ENCODE measurements around the gene GARNL3.
A peak's percentile ranks its signal among the peaks of the same experiment; 100 is the strongest.

GARNL3 gene

DNA sequence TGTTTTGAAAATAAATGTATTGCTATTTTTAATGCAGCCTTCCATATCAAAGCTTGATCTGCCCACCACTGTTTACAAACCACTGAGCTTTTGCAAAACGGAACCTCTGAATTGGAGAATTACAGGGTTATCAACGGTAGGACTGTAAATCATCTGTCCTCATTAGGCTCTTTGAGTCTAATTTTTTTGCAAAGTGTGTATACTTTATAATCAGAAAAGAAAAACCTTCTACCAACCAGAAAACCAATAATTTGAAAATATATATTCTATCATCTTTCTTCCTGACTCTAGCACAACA is 125.6 kb downstream of the GARNL3 start:
- DNase-seq, result no peak

DNA sequence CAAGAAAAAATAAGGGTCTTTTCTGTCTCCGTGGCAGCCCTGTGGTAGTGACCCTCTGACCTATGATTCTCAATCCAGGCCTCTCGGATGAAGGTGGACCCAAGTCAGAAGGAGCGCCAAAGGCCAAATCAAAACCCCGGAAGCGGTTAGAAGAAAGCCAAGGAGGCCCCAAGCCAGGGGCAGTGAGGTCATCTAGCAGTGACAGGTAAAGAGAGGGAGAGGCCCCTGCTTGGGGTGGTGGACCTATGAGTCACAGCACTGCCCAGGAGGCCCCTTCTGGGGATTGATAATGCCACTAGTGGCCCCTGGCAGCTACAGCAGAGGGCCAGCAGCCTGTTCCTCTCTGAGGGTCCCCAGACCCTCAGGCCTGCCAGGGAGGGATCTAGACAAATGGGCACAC is 126.0 kb downstream of the GARNL3 start:
- DNase-seq, result no peak

DNA sequence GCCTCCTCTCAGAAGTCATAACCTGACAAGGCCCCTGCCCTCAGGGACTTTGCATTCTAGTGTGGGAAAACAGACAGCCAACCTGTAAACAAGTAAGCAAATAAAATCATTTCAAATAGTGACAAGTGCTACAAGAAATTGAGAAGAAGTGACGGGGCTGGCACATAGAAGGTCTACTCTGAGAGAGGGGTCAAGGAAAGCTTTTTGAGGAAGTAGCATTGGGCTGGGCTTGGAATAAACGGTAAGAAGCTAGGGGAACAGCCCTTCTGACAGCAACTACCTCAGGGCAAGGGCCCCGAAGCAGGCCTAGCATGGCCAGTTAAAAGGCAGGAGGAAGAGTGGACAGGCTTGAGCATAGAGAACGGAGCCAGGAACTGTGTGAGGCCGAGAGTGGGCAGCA is 127.6 kb downstream of the GARNL3 start:
- DNase-seq, result no peak

DNA sequence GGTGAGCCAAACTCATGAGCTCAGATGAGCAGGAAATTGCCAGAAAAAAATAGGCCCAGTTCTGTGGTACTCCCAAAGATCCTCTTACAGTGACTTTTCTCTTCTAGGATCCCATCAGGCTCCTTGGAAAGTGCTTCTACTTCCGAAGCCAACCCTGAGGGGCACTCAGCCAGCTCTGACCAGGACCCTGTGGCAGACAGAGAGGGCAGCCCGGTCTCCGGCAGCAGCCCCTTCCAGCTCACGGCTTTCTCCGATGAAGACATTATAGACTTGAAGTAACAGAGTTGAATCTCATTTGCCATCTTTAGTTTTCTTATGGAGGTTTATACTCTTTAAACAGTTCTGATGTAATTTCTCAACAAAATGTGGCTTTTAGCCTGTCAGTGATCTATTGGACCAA is 128.4 kb downstream of the GARNL3 start:
- no peak for DNase-seq

DNA sequence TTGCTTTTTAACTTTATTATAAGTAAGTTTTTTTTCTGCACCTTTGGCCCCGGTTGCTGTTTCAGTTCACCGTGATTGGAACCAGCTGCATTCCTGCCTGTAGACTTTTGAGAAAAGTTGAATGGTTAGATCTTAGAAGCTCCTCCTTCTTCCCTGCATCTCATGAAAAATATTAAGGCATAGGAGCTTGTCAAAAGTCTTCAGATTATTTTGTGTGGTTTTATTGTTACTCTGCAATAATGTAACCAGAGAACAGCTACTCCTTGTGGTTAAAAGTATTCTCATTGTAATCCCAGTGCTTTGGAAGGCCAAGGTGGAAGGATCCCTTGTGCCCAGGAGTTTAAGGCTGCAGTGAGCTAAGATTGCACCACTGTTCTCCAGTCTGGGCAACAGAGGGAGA is 129.1 kb downstream of the GARNL3 start:
- no peak for DNase-seq

DNA sequence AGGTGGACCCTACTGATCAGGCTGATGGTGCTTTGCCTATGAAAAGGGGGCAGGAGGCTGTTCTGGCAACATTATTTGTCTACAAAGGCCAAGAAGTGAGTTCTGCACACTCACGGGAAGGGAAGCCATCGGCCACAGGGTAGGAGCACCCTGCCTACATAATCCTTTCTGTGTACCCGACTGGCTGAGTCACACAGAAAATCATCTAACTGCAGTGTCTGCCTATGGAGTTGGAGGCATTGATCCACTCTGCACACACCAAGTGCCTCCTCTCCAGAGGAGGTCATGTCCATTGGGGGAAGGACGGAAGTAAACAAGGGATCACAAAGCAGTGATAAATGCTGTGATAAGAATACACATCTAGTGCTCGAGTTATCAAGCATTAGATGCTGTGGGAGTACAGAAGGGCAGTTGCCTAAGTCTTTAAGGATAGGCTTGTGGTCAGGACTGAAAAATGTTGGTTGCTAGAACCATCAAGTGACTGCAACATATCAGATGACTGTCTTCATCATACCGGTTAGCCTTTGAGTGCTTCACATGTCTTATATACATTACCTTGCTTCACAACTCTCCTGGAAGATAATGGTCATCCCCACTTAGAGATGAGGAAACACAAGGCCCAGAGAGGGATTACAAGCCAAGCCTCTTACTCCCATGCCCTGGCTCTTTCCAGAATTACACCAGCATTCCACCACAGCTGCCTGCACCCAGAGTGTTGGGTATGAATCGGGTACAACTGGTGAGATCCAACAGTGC is 131.1 kb downstream of the GARNL3 start:
- DNase-seq, result no peak

DNA sequence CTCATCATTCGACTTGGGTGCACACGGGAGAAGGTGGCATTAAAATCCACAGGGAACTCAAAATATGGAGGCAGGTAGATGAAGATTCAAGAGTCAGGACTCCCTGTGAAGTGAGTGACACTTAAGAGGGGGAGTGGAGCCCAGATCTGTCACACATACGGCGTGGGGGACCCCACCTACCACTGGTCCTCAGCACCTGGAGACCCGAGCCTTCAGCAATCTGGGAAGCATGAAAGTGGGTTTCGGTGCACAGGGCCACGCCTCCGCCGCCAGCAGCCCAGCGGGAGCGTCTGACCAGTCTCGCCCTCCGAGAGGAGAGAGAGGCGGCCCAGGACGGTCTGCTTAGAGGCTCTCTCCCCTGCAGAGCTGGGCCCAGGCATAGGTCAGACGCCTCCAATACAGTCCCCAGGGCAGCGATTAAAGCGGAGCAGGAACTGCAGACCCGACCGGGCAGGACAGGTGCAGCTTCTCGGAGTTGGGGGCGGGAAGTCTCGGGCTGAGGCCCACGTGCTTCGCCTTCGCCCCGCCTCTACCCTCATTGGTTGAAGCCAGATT is 131.8 kb downstream of the GARNL3 start:
- DNase-seq, result no peak

DNA sequence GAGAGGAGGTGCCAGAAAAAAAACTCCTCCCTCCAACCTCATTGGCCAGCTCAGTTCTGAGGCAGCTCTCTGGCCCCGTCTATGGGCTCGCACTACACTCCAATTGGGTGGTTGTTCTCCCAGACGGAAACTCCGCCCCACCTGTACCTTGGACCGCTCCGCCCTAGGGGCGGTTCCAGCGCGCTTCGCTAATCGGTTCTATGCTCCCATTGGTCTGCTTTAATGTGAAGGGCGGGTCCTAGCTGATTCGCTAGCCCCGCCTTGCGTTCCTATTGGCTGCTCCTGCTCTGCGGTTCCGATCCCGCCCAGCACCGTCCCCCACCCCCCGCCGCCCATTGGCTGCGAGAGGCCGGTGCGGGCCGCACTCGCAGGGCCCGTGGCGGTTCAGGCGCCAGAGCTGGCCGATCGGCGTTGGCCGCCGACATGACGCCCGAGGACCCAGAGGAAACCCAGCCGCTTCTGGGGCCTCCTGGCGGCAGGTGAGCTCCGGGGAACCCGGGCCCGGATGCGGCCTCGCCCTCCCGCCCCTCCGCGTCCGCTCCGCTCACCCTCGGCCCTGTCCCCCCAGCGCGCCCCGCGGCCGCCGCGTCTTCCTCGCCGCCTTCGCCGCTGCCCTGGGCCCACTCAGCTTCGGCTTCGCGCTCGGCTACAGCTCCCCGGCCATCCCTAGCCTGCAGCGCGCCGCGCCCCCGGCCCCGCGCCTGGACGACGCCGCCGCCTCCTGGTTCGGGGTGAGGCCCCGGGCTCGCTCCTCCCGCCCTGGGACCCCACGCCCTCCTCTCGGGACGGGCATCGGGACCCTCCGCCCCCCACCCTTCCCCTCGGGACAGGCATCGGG is 132.5 kb downstream of the GARNL3 start, which contains the start of gene SLC2A8:
TSS of gene SLC2A8 (plus strand) at position 362 of the 838 bp plus-strand sequence. CDS start at position 424, 62 bp downstream.
- peak; percentile 28 to 35 (median 32) for DNase-seq

DNA sequence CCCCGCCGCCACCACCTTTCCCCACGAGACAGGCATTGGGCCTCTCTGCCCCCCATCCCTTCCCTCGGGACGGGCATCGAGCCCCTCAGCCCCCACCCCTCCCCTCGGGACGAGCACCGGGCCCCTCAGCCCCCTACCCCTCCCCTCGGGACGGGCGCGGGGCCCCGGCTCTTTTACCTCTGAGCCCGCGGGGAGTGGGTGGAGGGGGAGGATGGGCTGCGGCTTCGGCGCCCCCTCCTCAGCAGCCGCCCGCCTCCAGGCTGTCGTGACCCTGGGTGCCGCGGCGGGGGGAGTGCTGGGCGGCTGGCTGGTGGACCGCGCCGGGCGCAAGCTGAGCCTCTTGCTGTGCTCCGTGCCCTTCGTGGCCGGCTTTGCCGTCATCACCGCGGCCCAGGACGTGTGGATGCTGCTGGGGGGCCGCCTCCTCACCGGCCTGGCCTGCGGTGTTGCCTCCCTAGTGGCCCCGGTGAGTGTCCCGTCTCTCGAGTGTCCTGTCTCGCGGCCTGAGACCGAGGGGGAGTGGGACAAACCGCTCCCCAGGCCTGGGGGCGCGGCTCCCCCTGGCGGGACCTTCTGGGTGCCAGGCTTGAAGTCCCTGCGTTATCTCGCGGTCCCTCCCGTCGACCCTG is 133.2 kb downstream of the GARNL3 start:
- no peak for DNase-seq

DNA sequence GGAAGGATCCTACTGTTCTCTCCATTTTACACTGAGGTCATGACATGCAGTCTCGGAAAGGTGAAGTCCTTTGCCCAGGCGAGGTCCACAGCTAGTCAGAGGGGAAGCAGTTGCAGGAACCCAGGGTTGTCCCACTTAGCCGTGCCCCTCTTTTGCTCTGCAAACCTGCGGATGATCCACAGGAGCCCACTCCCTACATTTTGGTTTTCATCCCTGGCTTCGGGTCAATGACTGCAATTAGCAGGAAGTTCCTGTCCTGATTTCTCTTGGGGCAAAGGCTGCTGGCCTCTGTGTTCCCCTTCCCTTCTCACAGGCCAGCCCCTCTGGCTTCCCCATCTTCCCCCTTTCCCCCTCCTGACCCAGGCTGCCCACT is 133.7 kb downstream of the GARNL3 start:
- no peak for DNase-seq

DNA sequence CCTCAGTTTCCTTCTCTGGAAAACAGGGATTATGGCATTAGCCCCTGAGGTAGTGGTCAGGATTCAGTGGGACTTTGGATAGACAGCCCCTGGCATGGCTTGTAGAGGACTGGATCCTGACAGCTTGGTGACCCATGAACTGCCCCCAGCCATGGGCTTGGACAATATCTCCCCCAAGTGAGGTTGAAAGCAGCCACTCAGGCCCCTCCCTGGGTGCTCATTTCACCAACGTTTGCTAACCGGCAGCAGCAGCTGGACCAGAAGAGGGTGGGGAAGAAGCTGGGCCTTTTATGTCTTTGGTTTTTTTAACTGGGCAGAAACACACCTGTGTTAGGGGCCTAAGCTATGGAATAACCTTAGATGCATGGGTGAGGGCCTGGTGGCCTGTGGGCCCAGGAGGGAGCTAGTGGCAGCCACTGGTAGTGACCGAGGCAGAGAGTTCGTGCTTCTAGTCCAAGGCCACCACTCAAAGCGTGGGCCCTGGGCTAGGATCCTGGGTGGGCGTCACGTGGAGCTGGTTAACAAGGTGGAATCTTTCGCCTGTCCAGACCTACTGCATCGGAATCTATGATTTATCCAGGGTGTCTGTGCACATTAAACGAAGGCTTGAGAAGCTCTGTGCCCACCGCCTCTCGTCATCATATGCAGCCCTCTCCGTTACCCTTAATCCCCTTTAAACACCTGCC is 134.3 kb downstream of the GARNL3 start:
- no peak for DNase-seq

DNA sequence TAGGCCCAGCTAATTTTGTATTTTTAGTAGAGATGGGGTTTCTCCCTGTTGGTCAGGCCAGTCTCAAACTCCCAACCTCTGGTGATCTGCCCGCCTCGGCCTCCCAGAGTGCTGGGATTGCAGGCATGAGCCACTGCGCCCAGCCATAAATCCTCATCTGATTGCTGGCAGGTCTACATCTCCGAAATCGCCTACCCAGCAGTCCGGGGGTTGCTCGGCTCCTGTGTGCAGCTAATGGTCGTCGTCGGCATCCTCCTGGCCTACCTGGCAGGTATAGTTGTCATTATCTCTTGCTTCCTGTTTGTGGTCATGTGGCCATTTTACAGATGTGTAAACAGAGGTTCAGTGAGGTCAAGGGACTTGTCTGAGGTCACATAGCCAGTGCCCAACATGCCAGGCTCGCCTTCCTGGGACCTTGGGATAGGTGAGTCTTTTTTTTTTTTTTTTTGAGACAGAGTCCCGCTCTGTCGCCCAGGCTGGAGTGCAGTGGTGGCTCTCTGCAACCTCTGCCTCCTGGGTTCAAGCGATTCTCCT is 135.2 kb downstream of the GARNL3 start:
- DNase-seq, result no peak

DNA sequence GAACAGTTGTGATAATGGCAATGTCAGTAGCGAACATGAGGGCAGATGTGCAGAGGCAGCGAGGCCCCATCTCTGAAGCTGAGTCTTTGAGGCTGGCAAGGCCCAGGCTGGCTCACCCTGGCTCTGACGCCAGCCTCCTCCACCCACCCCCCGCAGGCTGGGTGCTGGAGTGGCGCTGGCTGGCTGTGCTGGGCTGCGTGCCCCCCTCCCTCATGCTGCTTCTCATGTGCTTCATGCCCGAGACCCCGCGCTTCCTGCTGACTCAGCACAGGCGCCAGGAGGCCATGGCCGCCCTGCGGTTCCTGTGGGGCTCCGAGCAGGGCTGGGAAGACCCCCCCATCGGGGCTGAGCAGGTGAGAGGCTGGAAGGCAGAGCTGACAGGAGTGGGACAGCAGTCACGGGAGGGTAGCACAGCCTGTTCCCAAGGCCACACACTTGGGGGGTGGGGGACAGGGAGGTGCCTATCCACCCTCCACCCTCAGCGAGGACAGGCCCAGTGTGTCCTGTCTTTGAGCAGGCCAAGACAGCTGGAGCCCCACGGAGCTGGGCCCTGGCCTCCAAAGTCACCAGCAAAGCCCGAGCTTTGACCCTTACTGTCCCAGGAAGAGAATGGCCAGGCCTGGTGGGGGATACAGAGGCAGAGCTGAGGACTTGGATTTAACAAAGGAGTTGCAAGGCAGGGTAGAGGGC is 138.0 kb downstream of the GARNL3 start:
- DNase-seq, result no peak

DNA sequence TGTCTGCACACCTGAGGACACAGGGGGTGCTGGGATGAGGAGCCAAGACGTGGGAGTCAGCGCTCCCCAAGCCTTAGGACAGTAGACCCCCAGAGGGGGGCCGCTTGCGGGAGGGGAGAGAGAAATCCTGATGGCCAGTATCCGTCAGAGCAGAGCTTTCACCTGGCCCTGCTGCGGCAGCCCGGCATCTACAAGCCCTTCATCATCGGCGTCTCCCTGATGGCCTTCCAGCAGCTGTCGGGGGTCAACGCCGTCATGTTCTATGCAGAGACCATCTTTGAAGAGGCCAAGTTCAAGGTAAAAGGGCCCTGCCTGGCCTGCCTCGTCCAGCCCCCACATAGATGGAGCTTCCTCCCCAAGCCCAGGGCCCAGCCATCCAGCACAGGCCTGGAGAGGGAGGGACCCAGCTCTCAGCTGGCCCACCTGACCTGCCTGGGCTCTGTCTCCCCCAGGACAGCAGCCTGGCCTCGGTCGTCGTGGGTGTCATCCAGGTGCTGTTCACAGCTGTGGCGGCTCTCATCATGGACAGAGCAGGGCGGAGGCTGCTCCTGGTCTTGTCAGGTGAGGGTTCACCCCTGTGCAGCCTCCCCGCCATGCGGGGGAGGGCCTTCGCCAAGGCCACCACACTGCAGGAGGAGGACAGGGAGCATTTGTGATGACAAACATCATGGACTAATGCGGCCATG is 139.1 kb downstream of the GARNL3 start:
- no peak for DNase-seq

DNA sequence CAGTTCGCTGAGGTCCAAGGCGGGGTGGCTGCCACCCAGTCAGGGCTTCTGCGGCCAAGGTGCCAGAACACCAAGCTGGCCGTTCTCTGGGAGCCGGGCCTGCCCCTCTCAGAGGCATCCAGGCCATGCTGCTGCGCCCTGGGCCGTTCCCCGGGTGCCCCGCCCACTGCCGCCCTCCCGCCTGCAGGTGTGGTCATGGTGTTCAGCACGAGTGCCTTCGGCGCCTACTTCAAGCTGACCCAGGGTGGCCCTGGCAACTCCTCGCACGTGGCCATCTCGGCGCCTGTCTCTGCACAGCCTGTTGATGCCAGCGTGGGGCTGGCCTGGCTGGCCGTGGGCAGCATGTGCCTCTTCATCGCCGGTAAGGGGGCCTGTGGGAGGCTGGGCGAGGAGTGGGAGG is 140.1 kb downstream of the GARNL3 start:
- no peak for DNase-seq

DNA sequence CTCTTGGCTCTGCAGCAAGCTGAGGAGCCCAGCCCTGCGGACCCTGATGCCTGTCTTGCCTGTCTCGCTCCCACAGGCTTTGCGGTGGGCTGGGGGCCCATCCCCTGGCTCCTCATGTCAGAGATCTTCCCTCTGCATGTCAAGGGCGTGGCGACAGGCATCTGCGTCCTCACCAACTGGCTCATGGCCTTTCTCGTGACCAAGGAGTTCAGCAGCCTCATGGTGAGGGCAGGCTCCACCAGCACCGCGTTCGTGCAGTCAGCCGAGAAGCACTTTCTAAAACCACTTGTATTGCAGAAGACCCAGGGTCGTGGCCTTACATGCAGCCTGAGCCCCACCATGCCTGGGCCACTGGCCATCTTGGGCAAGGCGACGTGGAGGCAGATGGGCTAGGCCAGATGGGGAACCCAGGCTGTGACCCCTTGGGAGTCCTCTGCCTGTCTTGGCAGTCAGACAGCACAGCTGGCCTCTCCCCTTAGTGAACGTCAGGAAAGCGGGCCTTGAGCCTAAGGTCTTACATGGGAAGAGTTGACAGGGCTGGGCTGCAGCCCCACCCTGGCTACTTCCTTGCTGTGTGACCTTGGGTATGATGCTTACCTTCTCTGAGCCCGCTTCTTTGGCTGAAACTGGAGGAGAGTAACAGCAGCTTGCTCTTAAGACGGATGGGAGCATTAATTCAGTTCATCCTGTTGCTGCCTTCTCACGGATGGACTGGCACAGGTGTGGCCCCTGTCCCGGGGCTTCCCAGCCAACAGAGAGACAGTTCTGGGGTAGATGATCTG is 141.0 kb downstream of the GARNL3 start:
- DNase-seq, result no peak

DNA sequence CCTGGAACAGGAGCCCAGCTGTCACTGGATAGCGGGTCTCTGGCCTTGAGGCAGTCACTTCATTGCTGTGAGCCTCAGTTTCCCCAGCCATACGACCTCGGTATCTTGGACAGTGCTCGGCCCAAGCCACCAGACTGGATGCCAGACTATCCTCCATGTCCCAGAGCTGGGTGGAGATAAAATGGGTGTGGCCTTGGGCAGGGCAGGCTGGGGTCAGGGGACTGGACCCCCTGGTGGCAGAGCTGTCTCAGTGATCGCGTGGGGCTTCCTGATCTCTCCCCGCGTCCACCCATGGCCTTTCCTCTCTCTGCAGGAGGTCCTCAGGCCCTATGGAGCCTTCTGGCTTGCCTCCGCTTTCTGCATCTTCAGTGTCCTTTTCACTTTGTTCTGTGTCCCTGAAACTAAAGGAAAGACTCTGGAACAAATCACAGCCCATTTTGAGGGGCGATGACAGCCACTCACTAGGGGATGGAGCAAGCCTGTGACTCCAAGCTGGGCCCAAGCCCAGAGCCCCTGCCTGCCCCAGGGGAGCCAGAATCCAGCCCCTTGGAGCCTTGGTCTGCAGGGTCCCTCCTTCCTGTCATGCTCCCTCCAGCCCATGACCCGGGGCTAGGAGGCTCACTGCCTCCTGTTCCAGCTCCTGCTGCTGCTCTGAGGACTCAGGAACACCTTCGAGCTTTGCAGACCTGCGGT is 142.4 kb downstream of the GARNL3 start:
- DNase-seq, result no peak

DNA sequence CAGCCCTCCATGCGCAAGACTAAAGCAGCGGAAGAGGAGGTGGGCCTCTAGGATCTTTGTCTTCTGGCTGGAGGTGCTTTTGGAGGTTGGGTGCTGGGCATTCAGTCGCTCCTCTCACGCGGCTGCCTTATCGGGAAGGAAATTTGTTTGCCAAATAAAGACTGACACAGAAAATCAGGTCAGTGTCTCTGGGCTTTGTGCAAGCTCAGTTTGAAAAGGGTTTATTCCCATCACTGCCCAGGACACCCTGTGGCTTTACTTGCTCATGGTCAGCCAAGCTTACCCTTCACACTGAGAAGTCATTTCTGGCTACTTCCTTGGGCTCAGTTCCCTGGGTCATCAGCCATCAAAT is 142.9 kb downstream of the GARNL3 start:
- DNase-seq, result no peak

DNA sequence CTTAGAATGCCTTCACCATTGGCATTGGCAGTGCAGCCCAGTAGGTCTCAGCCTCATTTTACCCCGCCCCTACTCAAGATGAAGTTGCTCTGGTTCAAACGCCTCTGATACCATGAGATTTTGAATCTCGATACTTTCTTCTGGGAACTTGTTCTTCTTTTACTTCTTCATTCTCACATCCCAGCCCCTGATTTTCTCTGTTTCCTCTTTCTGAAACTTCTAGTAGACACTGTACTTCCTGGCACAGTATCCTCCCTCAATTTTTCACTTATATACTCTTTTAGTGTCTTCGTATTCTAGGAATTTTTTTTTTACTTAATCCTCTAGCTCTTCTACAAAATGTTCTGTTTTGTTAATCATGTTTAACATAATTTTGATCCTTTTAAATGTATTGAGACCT is 146.5 kb downstream of the GARNL3 start:
- no peak for DNase-seq

DNA sequence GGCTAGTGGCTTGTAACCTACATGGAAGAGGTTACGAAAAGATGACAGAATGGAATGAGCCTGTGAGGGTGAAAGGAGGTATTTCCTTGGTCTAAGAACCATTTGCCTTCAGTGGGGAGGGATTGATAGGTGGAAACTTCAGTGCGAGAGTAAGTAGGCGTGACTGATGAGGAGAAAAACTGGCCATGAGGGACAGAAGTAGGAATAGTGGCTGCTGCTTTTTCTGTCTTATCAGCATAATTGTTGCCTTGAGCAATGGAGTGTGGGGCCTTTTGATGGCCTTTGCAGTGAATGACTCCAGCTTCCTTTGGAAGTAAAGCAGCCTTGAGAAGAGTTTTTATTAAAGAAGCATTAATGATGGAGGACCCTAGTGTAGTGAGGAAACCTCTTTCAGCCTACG is 150.6 kb downstream of the GARNL3 start:
- DNase-seq, result no peak

Data from activated naive CD4-positive, alpha-beta T cell (primary cell).